Tibial artery (tissue), 4 donors: ENCODE measurements around the gene TMA7B.

Experiments used
- DNase-seq, 2 donors: peaks; one replicate each; pipeline ENCODE4 v3.0.0-alpha.2; 2019
- H3K27ac ChIP-seq, 2 donors: fragments of 200-600 bp; sonication (generic) in 1 of 2; 1 replicate in 1 of 2; 2 replicates in 1 of 2; pipeline ENCODE4 v1.5.1; 2018 to 2019; ENCODE audit warnings: mild to moderate bottlenecking in 1 of 2
- H3K27me3 ChIP-seq, 2 donors: fragments of 200-600 bp; sonication (generic) in 1 of 2; one replicate each; pipeline versions ENCODE4 v1.5.1 to v1.6.0; 2016 to 2019
- H3K36me3 ChIP-seq, 3 donors: fragments of 200-600 bp; sonication (generic) in 2 of 3; one replicate each; pipeline ENCODE4 v1.5.1; 2016 to 2019; ENCODE audit warnings: mild to moderate bottlenecking in 2 of 3
- H3K4me1 ChIP-seq, 4 donors: fragments of 200-600 bp; sonication (generic) in 2 of 4; 1 replicate in 3 of 4; 2 replicates in 1 of 4; pipeline ENCODE4 v1.5.1; 2016 to 2019
- H3K4me3 ChIP-seq, 2 donors: fragments of 200-600 bp; sonication (generic) in 1 of 2; 1 replicate in 1 of 2; 2 replicates in 1 of 2; pipeline ENCODE4 v1.5.1; 2018 to 2019; ENCODE audit warnings: mild to moderate bottlenecking in 2 of 2
- H3K9me3 ChIP-seq, 3 donors: fragments of 200-600 bp; sonication (generic) in 1 of 3; one replicate each; pipeline ENCODE4 v1.5.1; 2016 to 2019
- CTCF ChIP-seq, 2 experiments: fragments of 200-600 bp in 1 of 2; fragments of 450-650 bp in 1 of 2; IDR thresholded peaks; one replicate each; pipeline ENCODE4 v1.5.1; 2017 to 2019; ENCODE audit warnings: antibody characterized with exemption in 2 of 2, mild to moderate bottlenecking in 1 of 2, moderate library complexity in 1 of 2
- intact Hi-C: fragments of 100-400 bp; cut with DNase I; formaldehyde crosslinking; loops from one replicate; pipeline ENCODE4 v1.15.0; 2023; ENCODE audit warnings: low total_unique reads

TMA7B gene

GRCh38 chr22:39994566-39995392 lies 34.6 kb downstream of the TMA7B start, which contains the start of gene FAM83F:
FAM83F (plus strand) TSS chr22:39994954; CDS start chr22:39995043, 89 bp downstream.
- H3K27me3 ChIP-seq, result peaks cover 0 to 69% of the 10 kb centered on the region in 2 donors
- H3K4me1 ChIP-seq, result peaks cover 0 to 33% (median 7%) of the 10 kb centered on the region in 4 donors
- peak within 1 kb of the TSS in 1 of 2 donors; percentile 11 for H3K4me3 ChIP-seq
- no peak for DNase-seq
- H3K36me3 ChIP-seq, result no peaks in the 10 kb centered on the region
- TF ChIP-seq CTCF (IDR thresholded peaks at IDR 0.05), result no peak
- no peak within 1 kb of the TSS for H3K27ac ChIP-seq
- intact Hi-C loops, result no loop called here
- no peaks in the 10 kb centered on the region for H3K9me3 ChIP-seq

DNA sequence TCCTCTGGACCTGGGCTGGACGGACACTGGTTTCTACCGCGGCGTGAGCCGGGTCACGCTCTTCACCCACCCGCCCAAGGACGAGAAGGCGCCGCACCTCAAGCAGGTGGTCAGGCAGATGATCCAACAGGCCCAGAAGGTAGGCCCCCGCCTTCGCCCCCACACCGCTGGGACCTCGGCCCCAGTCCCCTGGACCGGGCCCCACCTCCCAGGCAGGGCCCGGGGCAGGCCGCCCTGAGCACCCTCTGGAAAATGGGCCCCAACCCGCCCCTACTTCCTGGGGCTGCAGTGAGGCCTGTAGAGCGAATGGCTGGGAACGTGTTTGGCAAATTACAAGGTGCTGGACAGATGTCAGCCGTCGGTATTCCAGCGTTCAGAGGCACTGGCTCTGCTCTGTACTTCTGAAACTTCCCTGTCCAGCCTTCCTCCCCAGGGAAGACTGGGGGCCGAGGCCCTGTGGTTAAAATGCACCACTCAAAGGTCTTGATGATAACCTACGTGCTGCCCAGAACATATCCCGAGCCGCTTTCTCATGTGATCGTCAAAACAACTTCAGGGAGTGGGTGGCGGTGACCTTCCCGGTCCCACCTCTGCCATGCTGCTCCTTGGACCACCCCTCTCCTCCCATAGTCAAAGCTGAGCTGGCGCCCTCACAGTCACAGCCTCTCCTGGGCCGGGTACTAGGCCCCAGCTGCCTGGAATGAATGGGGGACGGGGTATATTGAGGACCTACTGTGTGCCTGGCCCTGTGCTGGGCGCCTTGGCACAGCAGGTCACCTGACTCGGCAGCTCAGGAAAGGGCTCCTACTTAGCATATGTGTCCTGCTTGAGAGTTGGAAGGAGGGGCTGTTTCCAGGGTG lies 35.4 kb downstream of the TMA7B start:
- H3K4me3 ChIP-seq, result no peak overlapping the region
- no peaks in the 10 kb centered on the region for H3K36me3 ChIP-seq
- DNase-seq, result no peak
- H3K27ac ChIP-seq, result no peak overlapping the region
- H3K27me3 ChIP-seq, result peaks cover 0 to 74% of the 10 kb centered on the region in 2 donors
- intact Hi-C loops, result no loop called here
- TF ChIP-seq CTCF (IDR thresholded peaks at IDR 0.05), result no peak
- H3K9me3 ChIP-seq, result no peaks in the 10 kb centered on the region
- H3K4me1 ChIP-seq, result peaks cover 0 to 38% (median 7%) of the 10 kb centered on the region in 4 donors

DNA sequence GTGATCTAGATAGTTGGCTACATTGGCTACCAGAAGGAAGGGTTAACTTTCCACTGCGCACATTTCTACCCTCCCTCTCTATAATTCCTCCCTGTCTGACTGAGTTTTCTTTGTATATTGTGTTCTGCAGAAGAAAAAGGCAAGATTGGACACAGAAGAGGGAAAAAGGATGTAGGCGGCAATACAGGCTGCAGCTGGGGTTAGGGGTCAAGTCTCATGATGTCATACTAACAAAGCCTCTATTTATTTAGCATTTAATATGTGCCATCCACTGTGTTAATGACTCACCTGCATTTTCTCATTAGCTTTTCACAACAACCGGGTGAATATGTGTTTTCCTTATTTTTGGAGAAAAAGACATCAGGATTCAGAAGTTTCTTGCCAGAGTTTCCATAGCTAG lies 36.5 kb downstream of the TMA7B start:
- no peak overlapping the region for H3K27ac ChIP-seq
- H3K4me3 ChIP-seq, result no peak overlapping the region
- intact Hi-C loops, result no loop called here
- no peak for DNase-seq
- no peak for TF ChIP-seq CTCF (IDR thresholded peaks at IDR 0.05)
- peaks cover 0 to 44% (median 7%) of the 10 kb centered on the region in 4 donors for H3K4me1 ChIP-seq
- H3K36me3 ChIP-seq, result no peaks in the 10 kb centered on the region
- H3K27me3 ChIP-seq, result peaks cover 0 to 74% of the 10 kb centered on the region in 2 donors
- no peaks in the 10 kb centered on the region for H3K9me3 ChIP-seq

DNA sequence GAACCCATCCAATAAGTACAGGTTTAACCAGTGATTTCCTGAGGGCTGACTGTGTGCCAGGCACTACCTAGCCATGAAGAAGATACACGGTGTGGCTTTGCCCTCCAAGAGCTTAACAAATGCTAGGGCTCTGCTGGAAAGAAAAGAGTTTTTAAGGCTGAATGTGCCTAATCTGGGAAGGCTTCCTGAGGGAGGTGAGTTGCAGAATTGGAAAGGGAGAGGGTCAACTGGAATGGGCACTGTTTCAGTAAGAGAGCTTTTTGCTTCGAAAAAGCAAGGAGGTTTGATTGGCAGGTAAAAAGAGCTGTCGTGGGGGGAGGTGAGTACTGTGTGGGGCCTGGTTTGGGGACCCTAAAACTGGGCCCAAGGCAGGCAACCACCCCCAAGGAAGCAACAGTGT lies 37.2 kb downstream of the TMA7B start:
- no peak for DNase-seq
- Histone ChIP-seq H3K27me3 (peaks cover 0 to 77% of the 10 kb centered on the region in 2 donors), H3K27ac (no peak overlapping the region), H3K9me3 (no peaks in the 10 kb centered on the region), H3K4me1 (peaks cover 0 to 49% (median 7%) of the 10 kb centered on the region in 4 donors), H3K36me3 (no peaks in the 10 kb centered on the region), H3K4me3 (no peak overlapping the region)
- no peak for TF ChIP-seq CTCF (IDR thresholded peaks at IDR 0.05)
- intact Hi-C loops, result no loop called here

DNA sequence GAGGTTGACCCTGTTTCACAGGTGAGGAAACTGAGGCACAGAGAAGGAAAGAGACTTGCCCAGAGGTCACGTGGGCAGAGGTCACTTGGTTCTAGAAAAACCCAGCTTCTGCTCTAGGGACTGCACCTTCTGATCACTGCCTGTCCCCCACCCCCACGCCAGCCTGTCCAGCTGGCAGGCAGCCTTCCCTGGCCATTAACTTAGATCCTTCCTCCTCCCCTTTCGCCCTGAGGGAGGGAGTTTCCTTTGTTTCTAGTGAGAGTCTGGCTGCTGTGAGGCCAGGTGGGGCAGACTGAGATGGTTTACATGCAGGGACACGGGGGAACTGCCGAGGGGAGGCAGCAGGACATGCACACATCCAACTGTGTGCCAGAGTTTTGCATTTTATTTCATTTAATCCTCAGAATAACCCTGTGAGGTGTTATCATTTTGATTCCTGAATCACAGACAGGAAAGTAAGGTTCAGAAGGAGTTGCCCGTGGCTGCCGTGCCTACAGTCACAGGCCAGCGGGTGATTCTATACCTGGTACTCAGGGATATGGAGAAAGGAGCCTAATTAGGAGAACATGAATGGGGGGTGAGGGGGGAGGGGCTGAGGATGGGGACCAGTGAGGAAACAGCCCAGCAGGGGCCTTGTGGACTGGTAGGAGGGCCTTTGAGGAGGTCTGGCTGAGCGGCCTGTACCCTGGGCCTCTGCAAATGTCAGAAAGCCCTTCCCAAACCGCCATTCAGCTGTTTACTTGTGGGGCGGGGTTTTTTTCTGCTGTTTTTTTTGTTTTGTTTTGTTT lies 37.9 kb downstream of the TMA7B start:
- Histone ChIP-seq H3K36me3 (no peaks in the 10 kb centered on the region), H3K4me1 (peaks cover 0 to 49% (median 7%) of the 10 kb centered on the region in 4 donors), H3K27ac (no peak overlapping the region), H3K4me3 (no peak overlapping the region), H3K9me3 (no peaks in the 10 kb centered on the region), H3K27me3 (peaks cover 0 to 77% of the 10 kb centered on the region in 2 donors)
- no peak for TF ChIP-seq CTCF (IDR thresholded peaks at IDR 0.05)
- intact Hi-C loops, result no loop called here
- DNase-seq, result no peak
